CD14-positive monocyte (primary cell): Measurements from ENCODE around the gene TCHP. TPM values are rescaled to one million over a fixed set of nuclear protein-coding genes. Genes with fewer than 3 reads are reported as not detected.

Experiments used
- DNase-seq, 3 donors: peaks; one replicate each; pipeline ENCODE4 v3.0.0-alpha.2; 2011 to 2022
- H2AFZ ChIP-seq: 2 replicates; pipeline ENCODE4 v1.6.0; 2012; ENCODE audit warnings: mild to moderate bottlenecking, low read depth, low read length, inconsistent platforms; ENCODE audit not compliant: insufficient read depth, poor library complexity, severe bottlenecking
- H3K27ac ChIP-seq, 2 donors: 1 replicate in 1 of 2; 2 replicates in 1 of 2; pipeline ENCODE4 v1.5.1; 2012 to 2013; ENCODE audit warnings: low read length in 2 of 2, control low read depth in 1 of 2, inconsistent platforms in 1 of 2, low read depth in 1 of 2, mild to moderate bottlenecking in 1 of 2
- H3K27me3 ChIP-seq, 2 donors: one replicate each; pipeline versions ENCODE4 v1.6.0 to v1.6.1; 2011 to 2013; ENCODE audit warnings: low read length in 2 of 2; ENCODE audit not compliant: control insufficient read depth in 2 of 2, insufficient read depth in 2 of 2
- H3K36me3 ChIP-seq, 2 donors: replicated peaks in 1 of 2; 1 replicate in 1 of 2; 2 replicates in 1 of 2; pipeline versions ENCODE4 v1.5.1 to v1.6.1; 2012 to 2013; ENCODE audit warnings: low read length in 2 of 2, control low read depth in 1 of 2, inconsistent platforms in 1 of 2, mild to moderate bottlenecking in 1 of 2; ENCODE audit not compliant: insufficient read depth in 2 of 2, control insufficient read depth in 1 of 2
- H3K4me1 ChIP-seq, 2 donors: 1 replicate in 1 of 2; 2 replicates in 1 of 2; pipeline versions ENCODE4 v1.5.1 to v1.6.1; 2012 to 2013; ENCODE audit warnings: low read length in 2 of 2, control low read depth in 1 of 2, inconsistent platforms in 1 of 2, mild to moderate bottlenecking in 1 of 2, moderate library complexity in 1 of 2; ENCODE audit not compliant: insufficient read depth in 2 of 2, control insufficient read depth in 1 of 2
- H3K4me2 ChIP-seq: replicated peaks from 2 replicates; pipeline ENCODE3; 2012; ENCODE audit warnings: low read length, moderate library complexity, mild to moderate bottlenecking; ENCODE audit not compliant: poor library complexity, severe bottlenecking; ENCODE audit errors: extremely low read depth
- H3K4me3 ChIP-seq, 3 experiments: fragments of 200-600 bp in 1 of 3; sonication (generic) in 1 of 3; replicated peaks in 1 of 3; 1 replicate in 2 of 3; 2 replicates in 1 of 3; pipeline ENCODE4 v1.5.1; 2011 to 2013; ENCODE audit warnings: low read length in 3 of 3, mild to moderate bottlenecking in 3 of 3, control low read depth in 2 of 3, low read depth in 2 of 3, inconsistent platforms in 1 of 3, moderate library complexity in 1 of 3
- H3K79me2 ChIP-seq: 2 replicates; pipeline ENCODE4 v1.6.0; 2012; ENCODE audit warnings: mild to moderate bottlenecking, control low read depth, inconsistent platforms, low read length, moderate library complexity; ENCODE audit not compliant: insufficient read depth
- H3K9ac ChIP-seq: 2 replicates; pipeline ENCODE4 v1.6.0; 2017; ENCODE audit warnings: low read length, mild to moderate bottlenecking; ENCODE audit not compliant: insufficient read depth, poor library complexity, severe bottlenecking
- H3K9me3 ChIP-seq, 2 donors: replicated peaks in 1 of 2; 1 replicate in 1 of 2; 2 replicates in 1 of 2; pipeline versions ENCODE4 v1.5.1 to v1.6.1; 2012 to 2013; ENCODE audit warnings: low read length in 2 of 2, control low read depth in 1 of 2; ENCODE audit not compliant: control insufficient read depth in 1 of 2, insufficient read depth in 1 of 2
- H4K20me1 ChIP-seq: 2 replicates; pipeline ENCODE4 v1.6.0; 2012; ENCODE audit warnings: mild to moderate bottlenecking, low read length, control low read depth, moderate library complexity; ENCODE audit not compliant: insufficient read depth
- H3K27ac Mint-ChIP-seq, 7 donors: one replicate each; pipeline ENCODE4 v1.8.0; 2020; ENCODE audit warnings: mild to moderate bottlenecking in 7 of 7, mixed read lengths in 7 of 7, moderate library complexity in 6 of 7, inconsistent platforms in 2 of 7
- H3K27me3 Mint-ChIP-seq, 3 donors: one replicate each; pipeline ENCODE4 v1.8.0; 2021 to 2022; ENCODE audit warnings: low read depth in 3 of 3, mild to moderate bottlenecking in 3 of 3, mixed read lengths in 3 of 3, moderate library complexity in 3 of 3, inconsistent platforms in 1 of 3
- H3K36me3 Mint-ChIP-seq, 2 donors: one replicate each; pipeline ENCODE4 v1.8.0; 2020; ENCODE audit warnings: mixed read lengths in 2 of 2, inconsistent platforms in 1 of 2, mild to moderate bottlenecking in 1 of 2
- H3K4me1 Mint-ChIP-seq: one replicate; pipeline ENCODE4 v1.8.0; 2020; ENCODE audit warnings: mild to moderate bottlenecking, mixed read lengths
- H3K4me3 Mint-ChIP-seq, 2 donors: one replicate each; pipeline ENCODE4 v1.8.0; 2020; ENCODE audit warnings: mild to moderate bottlenecking in 2 of 2, mixed read lengths in 2 of 2, moderate library complexity in 1 of 2
- H3K9me3 Mint-ChIP-seq, 7 donors: one replicate each; pipeline ENCODE4 v1.8.0; 2020 to 2022; ENCODE audit warnings: mixed read lengths in 7 of 7, mild to moderate bottlenecking in 6 of 7, moderate library complexity in 6 of 7, inconsistent platforms in 2 of 7
- WGBS: methylation state at CpG from one replicate; pipeline ENCODE4 v1.1.5; 2013; ENCODE audit warnings: missing lambda C conversion rate; ENCODE audit not compliant: insufficient coverage; 5-methylcytosine and 5-hydroxymethylcytosine counted together
- intact Hi-C, 2 donors: fragments of 100-400 bp; cut with micrococcal nuclease; formaldehyde crosslinking; loops; one replicate each; pipeline versions ENCODE4 v1.15.0 to v1.15.1; 2023
- polyA plus RNA-seq, 3 donors: library from polyadenylated mRNA; depleted of rRNA in 1 of 3; unstranded in 2 of 3; stranded (reverse) in 1 of 3; fragments of 300-500 nt in 2 of 3; fragments of >200 nt in 1 of 3; fragmentation: Illumina TruSeq in 2 of 3; gene quantifications; 1 replicate in 2 of 3; 2 replicates in 1 of 3; pipeline ENCODE4 v1.2.3, GENCODE V29; 2012 to 2021
- TF ChIP-seq, protein P1 (sequence below): fragments of 200-600 bp; IDR thresholded peaks from one replicate; pipeline ENCODE4 v1.8.0; 2022; ENCODE audit warnings: antibody characterized with exemption, mild to moderate bottlenecking

Gene TCHP
- polyA plus RNA-seq, 3 donors = 2.6 to 24.5 (median 7.3) TPM

- H3K4me2 ChIP-seq = no peak overlapping the region
- H2AFZ ChIP-seq = no peak overlapping the region
- no peak overlapping the region for H3K4me3 ChIP-seq
Observed at GRCh38 chr12:109892165-109892715, 7.8 kb upstream of the TCHP start.

DNA sequence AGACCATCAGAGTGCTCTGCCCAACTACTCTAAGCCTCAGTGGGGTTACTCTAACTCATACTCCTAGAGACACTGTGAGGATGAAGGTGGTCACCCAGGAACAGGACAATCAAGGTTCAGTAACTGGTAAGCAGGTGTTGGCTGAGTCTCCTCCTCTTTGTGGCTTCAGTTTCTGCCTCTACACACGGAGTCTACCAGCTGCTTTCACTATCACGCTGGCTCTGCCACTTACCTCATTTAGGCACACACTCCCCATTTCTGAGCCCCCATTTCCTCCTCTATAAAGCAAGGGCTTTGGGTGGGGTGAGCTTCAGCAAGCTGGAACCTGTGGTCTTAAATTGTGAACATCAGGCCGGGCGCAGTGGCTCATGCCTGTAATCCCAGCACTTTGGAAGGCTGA lies 7.3 kb upstream of the TCHP start:
- no peak overlapping the region for H3K4me3 ChIP-seq
- no peak overlapping the region for H2AFZ ChIP-seq
- H3K36me3 Mint-ChIP-seq = peaks cover 3 to 8% of the 10 kb centered on the region in 2 donors
- no peaks in the 10 kb centered on the region for H4K20me1 ChIP-seq
- 100% methylated on average over 2 of the region's 4 CpGs for WGBS
- H3K79me2 ChIP-seq = no peaks in the 10 kb centered on the region
- no peak overlapping the region for H3K4me2 ChIP-seq
- H3K36me3 ChIP-seq = no peaks in the 10 kb centered on the region
- peaks cover 0 to 6% (median under 1%) of the 10 kb centered on the region in 7 donors for H3K9me3 Mint-ChIP-seq
- peaks cover 50% of the 10 kb centered on the region for H3K4me1 Mint-ChIP-seq
- H3K27ac Mint-ChIP-seq = peak overlapping the region in 4 of 7 donors; percentile 91 to 96 (median 94)
- peaks cover 0 to 2% (median 0%) of the 10 kb centered on the region in 3 donors for H3K27me3 Mint-ChIP-seq
- no peak for DNase-seq
- no peak overlapping the region for H3K4me3 Mint-ChIP-seq
- intact Hi-C loops = no loop called here
- no peaks in the 10 kb centered on the region for H3K27me3 ChIP-seq
- H3K4me1 ChIP-seq = peaks cover 45 to 50% of the 10 kb centered on the region in 2 donors
- H3K9me3 ChIP-seq = no peaks in the 10 kb centered on the region
- TF ChIP-seq, protein P1, sequence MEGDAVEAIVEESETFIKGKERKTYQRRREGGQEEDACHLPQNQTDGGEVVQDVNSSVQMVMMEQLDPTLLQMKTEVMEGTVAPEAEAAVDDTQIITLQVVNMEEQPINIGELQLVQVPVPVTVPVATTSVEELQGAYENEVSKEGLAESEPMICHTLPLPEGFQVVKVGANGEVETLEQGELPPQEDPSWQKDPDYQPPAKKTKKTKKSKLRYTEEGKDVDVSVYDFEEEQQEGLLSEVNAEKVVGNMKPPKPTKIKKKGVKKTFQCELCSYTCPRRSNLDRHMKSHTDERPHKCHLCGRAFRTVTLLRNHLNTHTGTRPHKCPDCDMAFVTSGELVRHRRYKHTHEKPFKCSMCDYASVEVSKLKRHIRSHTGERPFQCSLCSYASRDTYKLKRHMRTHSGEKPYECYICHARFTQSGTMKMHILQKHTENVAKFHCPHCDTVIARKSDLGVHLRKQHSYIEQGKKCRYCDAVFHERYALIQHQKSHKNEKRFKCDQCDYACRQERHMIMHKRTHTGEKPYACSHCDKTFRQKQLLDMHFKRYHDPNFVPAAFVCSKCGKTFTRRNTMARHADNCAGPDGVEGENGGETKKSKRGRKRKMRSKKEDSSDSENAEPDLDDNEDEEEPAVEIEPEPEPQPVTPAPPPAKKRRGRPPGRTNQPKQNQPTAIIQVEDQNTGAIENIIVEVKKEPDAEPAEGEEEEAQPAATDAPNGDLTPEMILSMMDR = no peak
- H3K9ac ChIP-seq = no peak overlapping the region
- peak overlapping the region in 1 of 2 donors; percentile 81 for H3K27ac ChIP-seq

More at GRCh38 chr12:109892165-109892715, 7.8 kb upstream of the TCHP start:
- peaks cover 0 to 6% (median 2%) of the 10 kb centered on the region in 7 donors for H3K9me3 Mint-ChIP-seq
- intact Hi-C loops = no loop called here
- H3K4me1 Mint-ChIP-seq = peaks cover 55% of the 10 kb centered on the region
- no peak for DNase-seq
- no CpG with 5 or more reads among the region's 1 CpG for WGBS
- H3K36me3 Mint-ChIP-seq = peaks cover 3 to 8% of the 10 kb centered on the region in 2 donors
- H3K4me3 Mint-ChIP-seq = no peak overlapping the region
- Histone ChIP-seq H3K36me3 (no peaks in the 10 kb centered on the region), H3K9me3 (no peaks in the 10 kb centered on the region), H3K4me1 (peaks cover 50 to 55% of the 10 kb centered on the region in 2 donors), H3K27me3 (no peaks in the 10 kb centered on the region), H4K20me1 (no peaks in the 10 kb centered on the region), H3K27ac (peak overlapping the region in 1 of 2 donors; percentile 81), H3K9ac (no peak overlapping the region), H3K79me2 (no peaks in the 10 kb centered on the region)
- H3K27ac Mint-ChIP-seq = peak overlapping the region in 4 of 7 donors; percentile 26 to 83 (median 72)
- TF ChIP-seq, protein P1 = no peak
- H3K27me3 Mint-ChIP-seq = peaks cover 0 to 2% (median 0%) of the 10 kb centered on the region in 3 donors
